OCI-LY1 (cell line): ENCODE data around the gene IRF2.
A peak's percentile ranks its signal among the peaks of the same experiment; 100 is the strongest.
"Not testable (repeated sequence)": the region's sequence is repeated elsewhere in the genome, so short reads cannot be mapped to it uniquely, and the experiment has no call there.

ENCODE experiments used
- H2AFZ ChIP-seq: fragments of 200-600 bp; sonication (generic), shearing (Covaris generic); 2 replicates; pipeline ENCODE4 v1.6.0; 2014; ENCODE audit warnings: antibody characterized with exemption, mild to moderate bottlenecking, low read length
- H3F3A ChIP-seq: fragments of 200-600 bp; sonication (generic), shearing (Covaris generic); 2 replicates; pipeline ENCODE4 v1.6.0; 2014; ENCODE audit warnings: mild to moderate bottlenecking, antibody characterized with exemption, low read length, moderate library complexity; ENCODE audit not compliant: insufficient read depth
- H3K27ac ChIP-seq: fragments of 200-600 bp; sonication (generic); 2 replicates; pipeline ENCODE4 v1.5.1; 2014; ENCODE audit warnings: low read length, mixed run types, mild to moderate bottlenecking, low read depth; ENCODE audit not compliant: poor library complexity, severe bottlenecking
- H3K27me3 ChIP-seq: fragments of 200-600 bp; sonication (generic); 2 replicates; pipeline ENCODE4 v1.6.0; 2014; ENCODE audit warnings: antibody characterized with exemption, mild to moderate bottlenecking, low read length, moderate library complexity; ENCODE audit not compliant: insufficient read depth
- H3K36me3 ChIP-seq: fragments of 200-600 bp; sonication (generic); 2 replicates; pipeline ENCODE4 v1.6.1; 2014; ENCODE audit warnings: mild to moderate bottlenecking, antibody characterized with exemption, low read length, moderate library complexity, mixed read lengths; ENCODE audit not compliant: insufficient read depth
- H3K4me1 ChIP-seq: fragments of 200-600 bp; sonication (generic); 2 replicates; pipeline ENCODE4 v1.5.1; 2014; ENCODE audit warnings: mild to moderate bottlenecking, low read length, moderate library complexity; ENCODE audit not compliant: insufficient read depth, severe bottlenecking
- H3K4me2 ChIP-seq: fragments of 200-600 bp; sonication (generic), shearing (Covaris generic); 2 replicates; pipeline ENCODE4 v1.6.1; 2014; ENCODE audit warnings: low read length
- H3K4me3 ChIP-seq: fragments of 200-600 bp; sonication (generic); 2 replicates; pipeline ENCODE4 v1.5.1; 2014; ENCODE audit warnings: low read length, low read depth, mild to moderate bottlenecking, mixed read lengths; ENCODE audit not compliant: poor library complexity, severe bottlenecking
- H3K79me2 ChIP-seq: fragments of 200-600 bp; shearing (Covaris generic); 2 replicates; pipeline ENCODE4 v1.6.1; 2016; ENCODE audit warnings: mixed run types, low read length, mixed read lengths; ENCODE audit not compliant: insufficient read depth
- H3K9ac ChIP-seq: fragments of 200-600 bp; sonication (generic), shearing (Covaris generic); 2 replicates; pipeline ENCODE4 v1.6.1; 2014; ENCODE audit warnings: mild to moderate bottlenecking, low read length, mixed read lengths
- H3K9me2 ChIP-seq: fragments of 200-600 bp; sonication (generic), shearing (Covaris generic); 2 replicates; pipeline ENCODE4 v1.6.1; 2014; ENCODE audit warnings: low read depth, mild to moderate bottlenecking, low read length, mixed read lengths
- H3K9me3 ChIP-seq: fragments of 200-600 bp; shearing (Covaris generic); 2 replicates; pipeline ENCODE4 v1.6.1; 2014; ENCODE audit warnings: low read length, mixed read lengths
- H4K20me1 ChIP-seq: fragments of 200-600 bp; sonication (generic), shearing (Covaris generic); 2 replicates; pipeline ENCODE4 v1.6.0; 2016; ENCODE audit warnings: mild to moderate bottlenecking, low read length; ENCODE audit not compliant: insufficient read depth
- CTCF ChIP-seq: fragments of 200-600 bp; sonication (generic), shearing (Covaris generic); IDR thresholded peaks from 2 replicates; pipeline ENCODE4 v1.5.1; 2017; ENCODE audit warnings: mild to moderate bottlenecking, antibody characterized with exemption, low read length, moderate library complexity, mixed read lengths
- EZH2 ChIP-seq: fragments of 200-600 bp; sonication (generic), shearing (Covaris generic); IDR thresholded peaks from 2 replicates; pipeline ENCODE4 v1.8.0; 2017; ENCODE audit warnings: borderline replicate concordance, mixed run types, mild to moderate bottlenecking, antibody characterized with exemption, low read length, moderate library complexity, mixed read lengths

The IRF2 gene

GRCh38 chr4:184348311-184349233 is 125.8 kb downstream of the IRF2 start:
- Histone ChIP-seq H3K4me3 (no peak overlapping the region), H3F3A (no peaks in the 10 kb centered on the region), H3K79me2 (no peaks in the 10 kb centered on the region), H3K9me3 (no peaks in the 10 kb centered on the region), H3K27ac (peak overlapping the region; percentile 73), H3K9me2 (no peaks in the 10 kb centered on the region), H3K4me1 (peaks cover 62% of the 10 kb centered on the region), H3K9ac (no peak overlapping the region; the same call in 1 of the 2 replicates), H2AFZ (no peak overlapping the region), H3K4me2 (peak overlapping the region; percentile 57), H4K20me1 (no peaks in the 10 kb centered on the region), H3K27me3 (no peaks in the 10 kb centered on the region), H3K36me3 (no peaks in the 10 kb centered on the region; the same call in 1 of the 2 replicates)
- TF ChIP-seq CTCF (no peak), EZH2 (no peak)

DNA sequence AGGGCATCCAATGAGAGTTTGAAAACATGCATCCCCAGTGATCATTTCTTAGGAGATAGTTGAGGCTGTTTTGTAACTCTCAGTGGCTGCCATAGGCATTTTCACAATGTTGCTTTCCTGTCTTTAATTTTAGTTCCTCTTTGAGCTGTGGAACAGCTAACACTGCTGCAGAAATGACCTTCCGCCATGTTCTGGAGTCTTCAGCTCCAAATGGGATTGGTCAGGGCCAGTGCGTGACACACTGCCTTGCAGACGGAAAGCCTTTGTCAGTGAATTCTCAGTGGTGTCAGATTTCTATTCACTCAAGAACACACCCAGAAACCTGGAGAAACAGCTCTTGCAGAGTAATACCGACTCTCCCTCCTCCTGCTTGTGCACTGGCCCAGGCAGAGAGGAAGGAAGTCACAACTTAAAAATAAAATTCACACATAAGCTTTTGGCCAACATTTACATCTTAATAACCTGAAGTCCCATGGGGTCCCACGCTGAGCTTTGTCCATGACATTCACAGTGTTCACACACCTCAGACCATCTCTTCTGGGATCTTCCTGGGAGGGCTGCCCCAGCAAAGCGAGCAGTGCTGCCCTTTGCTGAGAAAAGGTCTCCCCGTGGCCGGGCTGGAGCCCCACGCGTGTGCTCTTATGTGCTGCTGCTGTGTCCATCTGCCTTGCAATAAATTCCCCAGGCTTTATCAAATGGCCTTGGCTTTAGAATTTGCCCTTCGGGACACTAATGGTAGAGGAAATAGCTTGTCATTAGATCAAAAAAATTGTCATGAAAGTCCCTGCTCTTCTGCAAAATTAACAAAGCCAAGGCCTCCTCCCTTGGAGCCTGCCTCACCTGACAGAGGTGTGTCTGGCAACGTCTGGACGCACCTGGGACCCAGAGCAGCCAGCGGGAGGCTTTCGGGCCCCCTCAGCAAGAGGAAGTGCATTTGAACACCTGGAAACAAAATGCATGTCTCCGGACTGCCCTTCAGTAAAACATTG is 126.8 kb downstream of the IRF2 start:
- no peaks in the 10 kb centered on the region for H3F3A ChIP-seq
- TF ChIP-seq CTCF = no peak
- TF ChIP-seq EZH2 = no peak
- no peaks in the 10 kb centered on the region; the same call in 1 of the 2 replicates for H3K36me3 ChIP-seq
- no peaks in the 10 kb centered on the region for H3K27me3 ChIP-seq
- H3K79me2 ChIP-seq = no peaks in the 10 kb centered on the region
- H3K4me2 ChIP-seq = peak overlapping the region; percentile 57
- H2AFZ ChIP-seq = no peak overlapping the region; the same call in 1 of the 2 replicates
- peaks cover 64% of the 10 kb centered on the region for H3K4me1 ChIP-seq
- H3K9me2 ChIP-seq = no peaks in the 10 kb centered on the region
- H3K27ac ChIP-seq = peak overlapping the region; percentile 73
- H3K9me3 ChIP-seq = no peaks in the 10 kb centered on the region
- H3K4me3 ChIP-seq = peak overlapping the region; percentile 22
- H3K9ac ChIP-seq = peak overlapping the region; percentile 36
- no peaks in the 10 kb centered on the region for H4K20me1 ChIP-seq

DNA sequence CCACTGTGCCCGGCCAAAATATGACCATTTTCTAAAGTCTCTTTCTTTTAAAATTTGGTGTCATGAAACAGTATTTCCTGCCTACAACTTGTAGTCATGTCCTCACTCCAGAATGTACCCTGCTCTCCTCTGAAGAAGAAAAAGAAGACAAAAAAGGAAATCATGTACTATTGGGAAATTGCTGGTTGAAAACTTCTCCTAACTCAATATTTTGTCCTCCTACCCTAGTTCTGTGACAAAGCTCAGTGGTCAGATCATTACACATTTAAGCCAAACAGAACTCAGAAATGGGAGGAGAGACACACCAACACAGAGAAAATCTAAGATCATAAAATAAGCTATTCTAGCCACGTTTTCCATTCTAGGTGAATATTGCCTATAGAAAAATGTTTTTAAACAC is 127.7 kb downstream of the IRF2 start:
- Histone ChIP-seq H3F3A (no peaks in the 10 kb centered on the region), H3K4me2 (peak overlapping the region; percentile 57), H3K4me1 (peaks cover 73% of the 10 kb centered on the region), H3K27me3 (no peaks in the 10 kb centered on the region), H2AFZ (peak overlapping the region; percentile 42; the same call in 1 of the 2 replicates), H3K4me3 (peak overlapping the region; percentile 22), H4K20me1 (no peaks in the 10 kb centered on the region), H3K79me2 (no peaks in the 10 kb centered on the region), H3K9me3 (no peaks in the 10 kb centered on the region), H3K36me3 (no peaks in the 10 kb centered on the region; the same call in 1 of the 2 replicates), H3K9me2 (no peaks in the 10 kb centered on the region), H3K9ac (peak overlapping the region; percentile 36; the same call in 1 of the 2 replicates), H3K27ac (peak overlapping the region; percentile 73)
- TF ChIP-seq CTCF (no peak), EZH2 (no peak)

GRCh38 chr4:184346273-184346672 is 128.1 kb downstream of the IRF2 start:
- Histone ChIP-seq H3K4me1 (peaks cover 77% of the 10 kb centered on the region), H3K27ac (peak overlapping the region; percentile 85)
- H2AFZ ChIP-seq, H3F3A ChIP-seq, H3K4me2 ChIP-seq, H3K27me3 ChIP-seq, H3K9me2 ChIP-seq, H4K20me1 ChIP-seq, H3K79me2 ChIP-seq, H3K4me3 ChIP-seq, H3K9me3 ChIP-seq, H3K9ac ChIP-seq, H3K36me3 ChIP-seq: not testable (repeated sequence)
